SK-N-SH (cell line): ENCODE results near the gene SLC9A7. TPM values are rescaled to one million over a fixed set of nuclear protein-coding genes. Genes with fewer than 3 reads are reported as not detected.

Experiments
- CTCF ChIA-PET: fragments of 300-600, 350-600 bp; formaldehyde crosslinking; extraction: SDS; loops from one replicate; lab custom pipeline; 2021; lab: Yijun Ruan, JAX
- POLR2A ChIA-PET: fragments of 350-600 bp; sonication (Branson Sonifier 250); formaldehyde crosslinking; extraction: SDS; loops from one replicate; lab custom pipeline; 2020; ENCODE audit warnings: antibody characterized with exemption, inconsistent platforms; lab: Yijun Ruan, JAX
- DNase-seq: peaks from one replicate; pipeline ENCODE4 v3.0.0; 2012
- H2AFZ ChIP-seq: fragments of 200-600 bp; sonication (generic); 2 replicates; pipeline ENCODE4 v1.8.1; 2016; ENCODE audit warnings: antibody characterized with exemption, mild to moderate bottlenecking, low read depth
- H3F3A ChIP-seq: fragments of 200-600 bp; sonication (generic); replicated peaks from 2 replicates; pipeline ENCODE3; 2016; ENCODE audit warnings: antibody characterized with exemption, mild to moderate bottlenecking; ENCODE audit not compliant: insufficient read depth
- H3K27ac ChIP-seq, 2 experiments: fragments of 200-500 bp in 1 of 2; fragments of 200-600 bp in 1 of 2; sonication (Bioruptor generic) in 1 of 2; sonication (generic), shearing (Covaris generic) in 1 of 2; 2 replicates each; pipeline versions ENCODE4 v1.5.1 to v1.6.1; 2014 to 2016; ENCODE audit warnings: low read depth in 2 of 2, inconsistent platforms in 1 of 2, low read length in 1 of 2, mild to moderate bottlenecking in 1 of 2, mixed read lengths in 1 of 2
- H3K27me3 ChIP-seq: fragments of 200-600 bp; sonication (generic), shearing (Covaris generic); 2 replicates; pipeline ENCODE4 v1.6.1; 2016; ENCODE audit warnings: mixed run types; ENCODE audit not compliant: insufficient read depth
- H3K36me3 ChIP-seq, 2 experiments: fragments of 200-500 bp in 1 of 2; fragments of 200-600 bp in 1 of 2; sonication (Bioruptor generic) in 1 of 2; sonication (generic) in 1 of 2; replicated peaks in 1 of 2; 2 replicates each; pipeline versions ENCODE3 to v1.5.1; 2014 to 2016; ENCODE audit warnings: low read length in 1 of 2, mild to moderate bottlenecking in 1 of 2; ENCODE audit not compliant: insufficient read depth in 2 of 2, control insufficient read depth in 1 of 2
- H3K4me1 ChIP-seq, 2 experiments: fragments of 200-500 bp in 1 of 2; fragments of 200-600 bp in 1 of 2; sonication (Bioruptor generic) in 1 of 2; sonication (generic), shearing (Covaris generic) in 1 of 2; 2 replicates each; pipeline versions ENCODE4 v1.5.1 to v1.6.1; 2014 to 2016; ENCODE audit warnings: low read depth in 1 of 2, low read length in 1 of 2, mixed run types in 1 of 2; ENCODE audit not compliant: insufficient read depth in 2 of 2, control insufficient read depth in 1 of 2
- H3K4me2 ChIP-seq: fragments of 200-600 bp; sonication (generic), shearing (Covaris generic); 2 replicates; pipeline ENCODE4 v1.6.1; 2017; ENCODE audit warnings: mixed run types
- H3K4me3 ChIP-seq, 2 experiments: fragments of 200-500 bp in 1 of 2; fragments of 200-600 bp in 1 of 2; sonication (Bioruptor generic) in 1 of 2; sonication (generic), shearing (Covaris generic) in 1 of 2; 2 replicates each; pipeline versions ENCODE4 v1.5.1 to v1.8.1; 2014 to 2016; ENCODE audit warnings: low read depth in 2 of 2, inconsistent platforms in 1 of 2, low read length in 1 of 2, mild to moderate bottlenecking in 1 of 2, mixed read lengths in 1 of 2, moderate library complexity in 1 of 2
- H3K79me2 ChIP-seq: fragments of 200-600 bp; sonication (generic); 2 replicates; pipeline ENCODE4 v1.8.1; 2017; ENCODE audit warnings: mild to moderate bottlenecking; ENCODE audit not compliant: insufficient read depth
- H3K9ac ChIP-seq: fragments of 200-600 bp; sonication (generic); 2 replicates; pipeline ENCODE4 v1.6.1; 2017; ENCODE audit warnings: mixed run types
- H3K9me2 ChIP-seq: fragments of 200-600 bp; sonication (generic); 2 replicates; pipeline ENCODE4 v1.6.1; 2017; ENCODE audit warnings: mixed run types
- H3K9me3 ChIP-seq: fragments of 200-600 bp; sonication (generic); 2 replicates; pipeline ENCODE4 v1.6.1; 2017; ENCODE audit warnings: mixed run types, mild to moderate bottlenecking, moderate library complexity
- H4K20me1 ChIP-seq: fragments of 200-600 bp; sonication (generic); 2 replicates; pipeline ENCODE4 v1.6.1; 2017; ENCODE audit warnings: mild to moderate bottlenecking, mixed run types; ENCODE audit not compliant: insufficient read depth
- ELF1 ChIP-seq: IDR thresholded peaks from 2 replicates; pipeline ENCODE4 v1.4.0; 2012
- EZH2phosphoT487 ChIP-seq: fragments of 200-600 bp; sonication (generic); IDR thresholded peaks from 2 replicates; pipeline ENCODE4 v1.6.1; 2017; ENCODE audit warnings: low read depth, mixed run types, mild to moderate bottlenecking, antibody characterized with exemption, moderate library complexity, borderline replicate concordance
- FOSL2 ChIP-seq: IDR thresholded peaks from 2 replicates; pipeline ENCODE4 v1.4.0; 2012; ENCODE audit warnings: low read depth, mild to moderate bottlenecking, moderate library complexity, borderline replicate concordance
- FOXJ3 ChIP-seq: sonication (generic); formaldehyde crosslinking; IDR thresholded peaks from 2 replicates; pipeline ENCODE4 v1.5.1; 2020; ENCODE audit warnings: mild to moderate bottlenecking, missing genetic modification reagents
- FOXM1 ChIP-seq: IDR thresholded peaks from 2 replicates; pipeline ENCODE4 v1.4.0; 2012; ENCODE audit warnings: low read depth, mild to moderate bottlenecking
- JUND ChIP-seq: IDR thresholded peaks from 2 replicates; pipeline ENCODE4 v1.4.0; 2012
- MXI1 ChIP-seq: IDR thresholded peaks from 2 replicates; pipeline ENCODE4 v1.6.1; 2012; ENCODE audit warnings: mild to moderate bottlenecking, low read depth, low read length, improper control_type of control experiment
- NFIC ChIP-seq: IDR thresholded peaks from 2 replicates; pipeline ENCODE4 v1.4.0; 2012; ENCODE audit warnings: borderline replicate concordance
- POLR2AphosphoS5 ChIP-seq: IDR thresholded peaks from 2 replicates; pipeline ENCODE4 v1.6.1; 2012; ENCODE audit warnings: low read depth, low read length
- RAD21 ChIP-seq: IDR thresholded peaks from 2 replicates; pipeline ENCODE4 v1.6.1; 2012; ENCODE audit warnings: mild to moderate bottlenecking, low read length
- RCOR1 ChIP-seq: fragments of 150-350 bp; IDR thresholded peaks from 2 replicates; pipeline ENCODE4 v1.6.1; 2017; ENCODE audit warnings: antibody characterized with exemption, low read length
- RFX5 ChIP-seq: IDR thresholded peaks from 2 replicates; pipeline ENCODE4 v1.6.1; 2012; ENCODE audit warnings: mild to moderate bottlenecking, improper control_type of control experiment, low read length
- RXRA ChIP-seq: IDR thresholded peaks from 2 replicates; pipeline ENCODE4 v1.4.0; 2012; ENCODE audit warnings: low read depth, mild to moderate bottlenecking, borderline replicate concordance
- SIN3A ChIP-seq: IDR thresholded peaks from 2 replicates; pipeline ENCODE4 v1.6.1; 2012; ENCODE audit warnings: low read depth, mild to moderate bottlenecking, low read length, moderate library complexity, borderline replicate concordance
- TAF1 ChIP-seq: IDR thresholded peaks from 2 replicates; pipeline ENCODE4 v1.6.1; 2012; ENCODE audit warnings: low read depth, mild to moderate bottlenecking, low read length, moderate library complexity, borderline replicate concordance
- USF1 ChIP-seq: IDR thresholded peaks from 2 replicates; pipeline ENCODE4 v1.4.0; 2012; ENCODE audit warnings: low read depth, borderline replicate concordance
- ZBTB33 ChIP-seq: IDR thresholded peaks from 2 replicates; pipeline ENCODE4 v1.4.0; 2012; ENCODE audit warnings: low read depth, borderline replicate concordance
- WGBS: methylation state at CpG from one replicate; pipeline ENCODE4 v1.1.6; 2017; ENCODE audit warnings: low lambda C conversion rate; 5-methylcytosine and 5-hydroxymethylcytosine counted together
- polyA plus RNA-seq, 3 experiments: library from polyadenylated mRNA; depleted of rRNA; stranded (reverse); fragments of >200 nt; gene quantifications; 2 replicates each; pipeline ENCODE4 v1.2.3, GENCODE V29; 2012
- TF ChIP-seq, protein P1 (sequence below): IDR thresholded peaks from 2 replicates; pipeline ENCODE4 v1.4.0; 2012; ENCODE audit warnings: low read depth
- TF ChIP-seq, protein P2 (sequence below): fragments of 150-350 bp; IDR thresholded peaks from 2 replicates; pipeline ENCODE4 v1.6.1; 2017; ENCODE audit warnings: antibody characterized with exemption, low read length, low read depth, borderline replicate concordance

SLC9A7 gene
- polyA plus RNA-seq, 1 of the 3 experiments (the other 2 are of a cell fraction) = 10.5 TPM

DNA sequence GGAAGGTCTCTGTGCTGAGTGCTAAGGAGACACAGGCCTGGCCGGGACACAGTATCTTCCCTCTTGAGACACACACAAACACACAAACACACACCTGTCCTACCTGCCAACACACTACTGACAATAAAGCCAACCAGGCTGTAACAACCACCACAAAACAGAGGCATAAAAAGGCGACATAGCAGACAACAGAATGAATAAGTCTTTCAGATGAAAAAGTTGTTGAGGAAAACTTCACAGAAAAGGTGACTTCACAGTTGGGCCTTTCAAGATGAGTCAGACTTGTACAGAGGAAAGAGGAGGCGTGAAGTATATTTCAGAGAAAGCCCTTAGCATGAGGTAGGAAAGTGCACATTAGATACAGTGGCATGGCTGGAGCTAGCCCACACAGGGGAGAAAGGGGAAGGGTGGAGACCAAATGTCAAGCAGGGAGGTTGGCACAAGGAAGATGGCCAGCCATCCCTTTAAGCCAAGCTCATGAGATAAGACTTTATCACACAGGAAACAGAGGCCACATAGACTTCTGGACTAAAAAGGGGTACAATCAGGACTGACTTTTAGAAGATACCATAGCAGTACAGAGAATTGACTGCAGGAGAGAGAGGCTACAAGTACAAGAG, 54.0 kb downstream of the SLC9A7 start:
- Histone ChIP-seq H3K36me3 (no peaks in the 10 kb centered on the region), H2AFZ (no peak overlapping the region), H3K9me3 (no peaks in the 10 kb centered on the region), H3K79me2 (no peaks in the 10 kb centered on the region), H3K27me3 (peaks cover 1% of the 10 kb centered on the region; the same call in 1 of the 2 replicates), H3K27ac (no peak overlapping the region), H4K20me1 (no peaks in the 10 kb centered on the region), H3K4me3 (no peak overlapping the region)
- CTCF ChIA-PET = interaction anchor here (2.0 kb wide), 1 partner anchor 20 kb away, joined by 5 read pairs; no protein-coding TSS in a partner anchor
- TF ChIP-seq FOSL2 (no peak), NFIC (no peak), SIN3A (no peak), ELF1 (no peak), POLR2AphosphoS5 (no peak), EZH2phosphoT487 (no peak), RFX5 (no peak), RAD21 (no peak), MXI1 (no peak), ZBTB33 (no peak), RCOR1 (no peak), RXRA (no peak), TAF1 (no peak), FOXM1 (no peak), USF1 (no peak), JUND (no peak), FOXJ3 (CRISPR knock-in tag) (no peak)
- TF ChIP-seq, protein P1, sequence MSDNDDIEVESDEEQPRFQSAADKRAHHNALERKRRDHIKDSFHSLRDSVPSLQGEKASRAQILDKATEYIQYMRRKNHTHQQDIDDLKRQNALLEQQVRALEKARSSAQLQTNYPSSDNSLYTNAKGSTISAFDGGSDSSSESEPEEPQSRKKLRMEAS = no peak
- TF ChIP-seq, protein P2, sequence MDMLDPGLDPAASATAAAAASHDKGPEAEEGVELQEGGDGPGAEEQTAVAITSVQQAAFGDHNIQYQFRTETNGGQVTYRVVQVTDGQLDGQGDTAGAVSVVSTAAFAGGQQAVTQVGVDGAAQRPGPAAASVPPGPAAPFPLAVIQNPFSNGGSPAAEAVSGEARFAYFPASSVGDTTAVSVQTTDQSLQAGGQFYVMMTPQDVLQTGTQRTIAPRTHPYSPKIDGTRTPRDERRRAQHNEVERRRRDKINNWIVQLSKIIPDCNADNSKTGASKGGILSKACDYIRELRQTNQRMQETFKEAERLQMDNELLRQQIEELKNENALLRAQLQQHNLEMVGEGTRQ = no peak
- TF ChIP-seq, all 33 proteins: peak for 0
- H3K9me2 ChIP-seq = no peaks in the 10 kb centered on the region
- no peak overlapping the region for H3K4me2 ChIP-seq
- POLR2A ChIA-PET = no interaction called here
- no peaks in the 10 kb centered on the region for H3K4me1 ChIP-seq
- H3F3A ChIP-seq = no peaks in the 10 kb centered on the region
- WGBS = 53% methylated on average over 3 of the region's 3 CpGs
- H3K9ac ChIP-seq = no peak overlapping the region
- no peak for DNase-seq
